AG10803 (cell line): ENCODE results near the gene PPP4R3B.

Source experiments
- DNase-seq: peaks from one replicate; pipeline ENCODE4 v3.0.0; 2010; ENCODE audit warnings: low read depth
- H3K4me3 ChIP-seq: 2 replicates; pipeline ENCODE4 v1.5.1; 2011; ENCODE audit warnings: mild to moderate bottlenecking, low read length, control low read depth
- TF ChIP-seq, protein P1 (sequence below): conservative IDR thresholded peaks from 2 replicates; pipeline ENCODE4 v1.5.1; 2011; ENCODE audit warnings: mild to moderate bottlenecking, low read length, control low read depth, inconsistent platforms

Gene PPP4R3B

DNA sequence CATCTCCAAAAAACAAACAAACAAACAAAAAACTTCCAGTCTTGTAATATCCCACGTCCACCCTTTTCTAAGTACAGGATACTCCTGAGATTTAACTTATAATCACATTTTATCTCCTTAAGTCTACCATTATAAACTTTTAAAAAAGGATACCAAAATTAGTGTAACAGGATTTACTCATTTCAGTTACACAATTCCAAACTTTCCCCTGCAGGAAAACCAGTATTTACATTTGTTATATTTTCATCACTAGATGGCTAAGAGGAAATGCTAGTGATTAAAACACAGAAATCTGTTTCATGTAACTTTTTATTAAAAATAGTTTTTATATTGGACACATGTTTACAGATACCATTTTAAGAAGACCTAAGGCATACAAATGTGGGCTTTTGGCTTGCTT, 70.4 kb downstream of the PPP4R3B start:
- H3K4me3 ChIP-seq, result no peak overlapping the region
- TF ChIP-seq, protein P1, sequence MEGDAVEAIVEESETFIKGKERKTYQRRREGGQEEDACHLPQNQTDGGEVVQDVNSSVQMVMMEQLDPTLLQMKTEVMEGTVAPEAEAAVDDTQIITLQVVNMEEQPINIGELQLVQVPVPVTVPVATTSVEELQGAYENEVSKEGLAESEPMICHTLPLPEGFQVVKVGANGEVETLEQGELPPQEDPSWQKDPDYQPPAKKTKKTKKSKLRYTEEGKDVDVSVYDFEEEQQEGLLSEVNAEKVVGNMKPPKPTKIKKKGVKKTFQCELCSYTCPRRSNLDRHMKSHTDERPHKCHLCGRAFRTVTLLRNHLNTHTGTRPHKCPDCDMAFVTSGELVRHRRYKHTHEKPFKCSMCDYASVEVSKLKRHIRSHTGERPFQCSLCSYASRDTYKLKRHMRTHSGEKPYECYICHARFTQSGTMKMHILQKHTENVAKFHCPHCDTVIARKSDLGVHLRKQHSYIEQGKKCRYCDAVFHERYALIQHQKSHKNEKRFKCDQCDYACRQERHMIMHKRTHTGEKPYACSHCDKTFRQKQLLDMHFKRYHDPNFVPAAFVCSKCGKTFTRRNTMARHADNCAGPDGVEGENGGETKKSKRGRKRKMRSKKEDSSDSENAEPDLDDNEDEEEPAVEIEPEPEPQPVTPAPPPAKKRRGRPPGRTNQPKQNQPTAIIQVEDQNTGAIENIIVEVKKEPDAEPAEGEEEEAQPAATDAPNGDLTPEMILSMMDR, result no peak
- DNase-seq, result no peak

DNA sequence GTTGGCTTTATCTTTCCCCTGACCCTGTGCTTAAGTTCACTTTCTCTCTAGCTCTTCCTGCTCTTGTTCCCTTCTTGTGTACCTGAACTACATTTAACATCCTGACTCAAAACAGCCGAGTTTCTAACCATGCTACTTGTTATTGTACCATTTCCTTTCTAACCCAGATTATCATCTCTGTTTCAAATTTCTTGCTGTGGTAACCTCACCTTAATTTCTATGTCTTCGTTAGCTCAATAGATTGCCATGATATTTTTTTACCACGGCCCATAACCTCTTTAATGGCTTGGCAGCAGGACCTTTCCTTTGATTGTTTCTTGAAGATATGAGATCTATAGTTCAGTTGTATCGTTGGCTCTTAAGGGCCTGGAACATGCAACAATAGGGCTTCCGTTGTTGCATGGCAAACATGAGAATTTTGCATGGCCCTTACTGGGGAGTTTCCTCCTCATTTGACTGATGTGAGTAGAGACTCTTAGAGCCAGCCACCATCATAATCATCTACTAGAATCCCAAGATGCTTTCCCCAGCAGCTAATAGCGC, 86.8 kb downstream of the PPP4R3B start:
- no peak for DNase-seq
- TF ChIP-seq, protein P1, result no peak
- no peak overlapping the region for H3K4me3 ChIP-seq

DNA sequence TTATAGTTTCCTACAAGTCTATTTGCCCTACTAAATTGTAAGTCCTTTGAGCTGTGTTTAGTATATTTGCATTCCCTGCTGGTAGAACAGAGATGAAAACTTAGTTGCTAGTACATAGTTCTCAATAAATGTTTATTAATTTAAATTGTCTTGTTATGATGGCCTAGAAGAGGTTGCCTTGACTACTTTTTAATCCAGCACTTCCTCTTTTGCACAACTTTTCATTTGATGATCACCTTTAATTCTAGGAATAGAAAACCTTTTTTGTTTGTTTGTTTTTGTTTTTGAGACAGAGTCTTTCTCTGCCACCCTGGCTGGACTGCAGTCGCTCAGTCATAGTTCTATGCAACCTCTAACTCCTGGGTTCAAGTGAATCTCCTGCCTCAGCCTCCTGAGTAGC, 91.2 kb downstream of the PPP4R3B start:
- TF ChIP-seq, protein P1, result no peak

DNA sequence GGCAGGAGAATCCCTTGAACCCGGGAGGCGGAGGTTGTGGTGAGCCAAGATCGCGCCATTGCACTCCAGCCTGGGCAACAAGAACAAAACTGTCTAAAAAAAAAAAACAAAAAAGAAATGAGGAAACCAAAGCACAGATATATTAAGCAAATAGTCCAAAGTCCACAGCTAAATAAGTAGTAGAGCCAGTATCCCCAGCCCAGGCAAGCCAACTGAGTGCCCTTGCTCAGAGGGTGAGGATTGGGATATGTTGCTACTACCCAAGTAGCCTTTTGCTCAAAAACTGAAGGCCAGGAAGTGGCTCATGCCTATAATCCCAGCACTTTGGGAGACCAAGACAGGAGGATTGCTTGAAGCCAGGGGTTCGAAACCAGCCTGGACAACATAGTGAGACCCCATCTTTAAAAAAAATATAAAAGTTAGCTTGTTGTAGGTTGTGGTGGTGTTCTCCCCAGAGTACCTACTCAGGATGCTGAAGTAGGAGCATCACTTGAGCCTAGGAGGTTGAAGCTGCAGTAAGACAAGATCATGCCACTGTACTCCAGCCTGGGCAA, 92.5 kb downstream of the PPP4R3B start:
- TF ChIP-seq, protein P1, result no peak
- no peak overlapping the region for H3K4me3 ChIP-seq
- no peak for DNase-seq

More for the DNA sequence above, 91.2 kb downstream of the PPP4R3B start:
- no peak for DNase-seq
- H3K4me3 ChIP-seq, result no peak overlapping the region

DNA sequence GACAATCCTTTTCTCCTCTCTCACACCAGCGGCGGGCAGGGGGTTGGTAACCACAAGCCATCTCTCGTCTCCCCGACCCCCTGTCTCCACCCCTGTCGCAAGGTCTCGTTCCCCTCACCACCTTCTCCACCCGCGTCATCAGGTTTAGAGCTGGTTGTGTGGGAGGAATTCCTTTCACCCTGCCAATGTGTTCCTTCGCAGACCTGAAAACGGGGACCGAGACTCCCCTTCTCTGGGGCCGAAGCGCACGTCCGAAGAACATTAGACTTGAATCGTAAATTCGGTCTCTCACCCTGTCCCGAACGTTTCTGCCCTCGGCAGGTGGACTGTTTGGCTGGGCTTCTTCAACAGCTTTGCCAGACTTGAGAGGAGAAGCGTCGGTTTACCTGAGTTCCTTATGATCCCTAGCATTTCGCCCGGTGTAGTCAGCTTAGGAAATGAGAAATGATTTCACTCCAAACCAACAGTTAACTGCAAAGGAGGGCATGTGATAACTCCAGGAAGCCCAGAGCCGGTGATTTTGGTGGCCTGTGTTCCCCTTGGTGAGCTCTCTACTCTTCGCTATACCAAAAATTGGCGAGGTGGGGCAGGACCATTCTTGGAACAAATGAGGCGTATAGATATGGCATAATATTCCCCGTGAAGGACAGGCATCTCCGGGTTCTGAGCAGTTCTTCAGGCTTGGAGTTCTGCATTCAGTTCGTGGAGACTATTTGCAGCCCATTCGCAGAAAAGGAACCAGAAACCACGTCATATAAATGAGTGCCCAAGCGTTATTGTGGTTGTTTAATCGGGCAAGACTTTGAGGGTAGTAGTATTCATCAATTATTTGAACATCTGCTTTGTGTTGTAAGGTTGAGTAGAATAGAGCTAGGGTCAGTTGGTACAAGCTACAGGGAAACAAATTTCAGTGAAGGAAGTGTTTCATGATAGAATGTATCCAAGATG, 97.2 kb downstream of the PPP4R3B start:
- H3K4me3 ChIP-seq, result peak overlapping the region; percentile 94
- DNase-seq, result peak; percentile 13
- TF ChIP-seq, protein P1, result no peak

DNA sequence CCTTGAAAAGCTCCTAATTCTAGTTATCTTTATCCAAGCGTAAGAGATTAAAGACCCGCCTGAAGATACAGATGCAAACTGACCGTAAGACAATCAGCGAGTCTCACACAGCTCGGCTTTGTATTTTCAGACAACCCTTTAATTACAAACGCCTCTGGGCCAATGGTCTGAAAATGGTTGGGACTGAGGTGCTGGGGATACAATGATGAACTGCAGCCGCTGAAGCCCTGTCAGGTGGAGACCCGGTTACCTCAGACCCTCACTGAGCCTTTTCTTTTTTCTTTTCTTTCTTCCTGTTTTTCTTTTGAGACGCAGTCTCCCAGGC, 98.6 kb downstream of the PPP4R3B start:
- DNase-seq, result peak; percentile 1
- peak overlapping the region; percentile 94 for H3K4me3 ChIP-seq
- TF ChIP-seq, protein P1, result no peak
